ENCODE data around the gene SPATA24.
A peak's percentile ranks its signal among the peaks of the same experiment; 100 is the strongest.

Gene SPATA24

GRCh38 chr5:139445325-139446170 lies 41.7 kb upstream of the SPATA24 start:
- TF ChIP-seq TAF1 (IDR thresholded peaks at IDR 0.05; ENCODE audit: borderline replicate concordance, insufficient read depth, low read length) (no peak), REST (IDR thresholded peaks at IDR 0.05; ENCODE audit: insufficient read depth in 1 of 2, low read depth in 2 of 2, low read length in 2 of 2) (no peak), FOXP2 (optimal IDR thresholded peaks at IDR 0.05; ENCODE audit: borderline replicate concordance, extremely low read depth, extremely low read length, insufficient read depth) (no peak), SIN3A (IDR thresholded peaks at IDR 0.05; ENCODE audit: borderline replicate concordance, insufficient read depth, low read length) (no peak), POLR2AphosphoS5 (IDR thresholded peaks at IDR 0.05; ENCODE audit: low read depth, low read length) (no peak)

- no peak for TF ChIP-seq TAF1 (IDR thresholded peaks at IDR 0.05; ENCODE audit: borderline replicate concordance, insufficient read depth, low read length)
- TF ChIP-seq FOXP2 (optimal IDR thresholded peaks at IDR 0.05; ENCODE audit: borderline replicate concordance, extremely low read depth, extremely low read length, insufficient read depth), result peak; percentile 90
Observed at GRCh38 chr5:139443831-139444453, 40.1 kb upstream of the SPATA24 start.

GRCh38 chr5:139439013-139439903 lies 35.4 kb upstream of the SPATA24 start, which contains the start of gene DNAJC18:
DNAJC18 (minus strand) TSS chr5:139439525; CDS start chr5:139439445, 80 bp downstream.
- no peak for TF ChIP-seq SIN3A (IDR thresholded peaks at IDR 0.05; ENCODE audit: borderline replicate concordance, insufficient read depth, low read length)
- TF ChIP-seq FOXP2 (optimal IDR thresholded peaks at IDR 0.05; ENCODE audit: borderline replicate concordance, extremely low read depth, extremely low read length, insufficient read depth), result no peak
- TF ChIP-seq POLR2AphosphoS5 (IDR thresholded peaks at IDR 0.05; ENCODE audit: low read depth, low read length), result peak; percentile 33; the same call in 1 of the 2 replicates
- 0 out of 2 replicates have a peak, but pooled peaks have one; percentile 45 for TF ChIP-seq TAF1 (IDR thresholded peaks at IDR 0.05; ENCODE audit: borderline replicate concordance, insufficient read depth, low read length)

- TF ChIP-seq POLR2AphosphoS5 (IDR thresholded peaks at IDR 0.05; ENCODE audit: low read depth, low read length), result no peak
- no peak for TF ChIP-seq FOXP2 (optimal IDR thresholded peaks at IDR 0.05; ENCODE audit: borderline replicate concordance, extremely low read depth, extremely low read length, insufficient read depth)
- no peak for TF ChIP-seq TAF1 (IDR thresholded peaks at IDR 0.05; ENCODE audit: borderline replicate concordance, insufficient read depth, low read length)
- TF ChIP-seq SIN3A (IDR thresholded peaks at IDR 0.05; ENCODE audit: borderline replicate concordance, insufficient read depth, low read length), result no peak
- TF ChIP-seq REST (IDR thresholded peaks at IDR 0.05; ENCODE audit: insufficient read depth in 1 of 2, low read depth in 2 of 2, low read length in 2 of 2), result no peak
Observed at GRCh38 chr5:139438707-139439012, 34.8 kb upstream of the SPATA24 start.

- TF ChIP-seq SIN3A (IDR thresholded peaks at IDR 0.05; ENCODE audit: borderline replicate concordance, insufficient read depth, low read length), result no peak
- no peak for TF ChIP-seq TAF1 (IDR thresholded peaks at IDR 0.05; ENCODE audit: borderline replicate concordance, insufficient read depth, low read length)
- TF ChIP-seq POLR2AphosphoS5 (IDR thresholded peaks at IDR 0.05; ENCODE audit: low read depth, low read length), result no peak
- no peak for TF ChIP-seq REST (IDR thresholded peaks at IDR 0.05; ENCODE audit: insufficient read depth in 1 of 2, low read depth in 2 of 2, low read length in 2 of 2)
- TF ChIP-seq FOXP2 (optimal IDR thresholded peaks at IDR 0.05; ENCODE audit: borderline replicate concordance, extremely low read depth, extremely low read length, insufficient read depth), result no peak
Observed at GRCh38 chr5:139435676-139436075, 31.8 kb upstream of the SPATA24 start.
